GM12892 (cell line): Measurements from ENCODE around the gene TPRG1L.
A peak's percentile ranks its signal among the peaks of the same experiment; 100 is the strongest.

Experiments used
- DNase-seq: peaks from one replicate; pipeline ENCODE4 v3.0.0; 2011; ENCODE audit not compliant: insufficient read length
- FAIRE-seq: peaks from 2 replicates; lab custom pipeline; 2011; peaks lifted over from hg19 to GRCh38; lab: Jason Lieb, UNC
- POLR2A ChIP-seq: IDR thresholded peaks from 2 replicates; pipeline ENCODE4 v1.6.1; 2011; ENCODE audit warnings: low read depth, low read length, control low read depth
- POLR2AphosphoS5 ChIP-seq: IDR thresholded peaks from 2 replicates; pipeline ENCODE4 v1.6.1; 2011; ENCODE audit warnings: low read depth, low read length, control low read depth
- TAF1 ChIP-seq: IDR thresholded peaks from 2 replicates; pipeline ENCODE4 v1.6.1; 2011; ENCODE audit warnings: low read depth, mild to moderate bottlenecking, control low read depth, low read length, borderline replicate concordance

TPRG1L gene

DNA sequence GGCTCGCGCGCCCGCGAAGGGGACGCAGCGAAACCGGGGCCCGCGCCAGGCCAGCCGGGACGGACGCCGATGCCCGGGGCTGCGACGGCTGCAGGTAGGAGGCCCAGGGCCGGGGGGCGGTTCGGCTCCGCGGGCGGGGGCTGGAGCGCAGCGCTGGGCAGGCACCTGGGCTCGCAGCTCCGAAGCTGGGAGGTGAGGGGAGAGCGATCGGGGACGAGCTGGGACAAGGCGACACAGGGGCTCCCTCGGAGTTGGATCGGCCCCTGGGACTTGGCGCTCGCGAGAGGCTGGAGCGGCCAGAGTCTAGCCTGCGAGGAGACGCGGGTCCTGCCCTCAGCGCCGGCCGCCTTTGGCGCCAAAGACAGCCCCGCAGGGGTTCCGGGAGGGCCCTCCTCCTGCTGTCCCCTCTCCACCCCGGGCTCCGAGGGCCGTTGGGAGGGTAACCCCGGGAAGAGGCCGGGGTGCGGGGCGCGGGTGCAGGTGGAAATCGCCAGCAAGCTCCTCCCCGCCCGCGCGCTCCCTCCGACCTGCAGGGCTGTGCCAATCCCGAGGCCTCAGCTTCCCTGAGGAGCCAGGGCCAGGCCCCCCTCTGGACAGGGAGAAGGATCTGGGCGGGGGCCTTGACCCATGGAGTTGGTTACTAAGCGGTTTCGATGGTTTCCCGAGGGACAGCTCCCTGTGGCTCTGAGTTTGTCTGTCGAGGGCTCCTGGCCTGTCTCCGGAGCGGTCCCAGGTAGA is 27.9 kb downstream of the TPRG1L start:
- DNase-seq (no peak), FAIRE-seq (peak; percentile 74)
- no peak for TF ChIP-seq POLR2AphosphoS5
- TF ChIP-seq TAF1: no peak
- peak; percentile 22; the same call in 1 of the 2 replicates for TF ChIP-seq POLR2A

DNA sequence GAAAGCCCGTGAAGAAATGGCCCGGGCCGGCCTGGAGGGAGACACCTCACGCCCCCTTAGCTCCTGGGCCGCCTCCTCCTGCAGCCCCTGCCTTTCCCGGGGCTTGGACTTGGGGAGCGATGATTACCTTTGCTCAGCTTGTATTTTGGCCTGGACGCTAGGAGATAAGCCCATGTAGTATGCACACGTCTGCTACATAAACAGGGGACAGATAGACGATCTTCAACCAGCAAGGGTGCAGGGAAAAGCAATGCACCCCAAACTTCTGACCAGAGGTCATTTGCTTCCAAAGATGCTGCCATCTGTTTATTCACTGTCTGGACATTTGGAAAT is 28.4 kb downstream of the TPRG1L start:
- FAIRE-seq (peak; percentile 44), DNase-seq (no peak)
- TF ChIP-seq TAF1 (no peak), POLR2AphosphoS5 (no peak), POLR2A (no peak)

DNA sequence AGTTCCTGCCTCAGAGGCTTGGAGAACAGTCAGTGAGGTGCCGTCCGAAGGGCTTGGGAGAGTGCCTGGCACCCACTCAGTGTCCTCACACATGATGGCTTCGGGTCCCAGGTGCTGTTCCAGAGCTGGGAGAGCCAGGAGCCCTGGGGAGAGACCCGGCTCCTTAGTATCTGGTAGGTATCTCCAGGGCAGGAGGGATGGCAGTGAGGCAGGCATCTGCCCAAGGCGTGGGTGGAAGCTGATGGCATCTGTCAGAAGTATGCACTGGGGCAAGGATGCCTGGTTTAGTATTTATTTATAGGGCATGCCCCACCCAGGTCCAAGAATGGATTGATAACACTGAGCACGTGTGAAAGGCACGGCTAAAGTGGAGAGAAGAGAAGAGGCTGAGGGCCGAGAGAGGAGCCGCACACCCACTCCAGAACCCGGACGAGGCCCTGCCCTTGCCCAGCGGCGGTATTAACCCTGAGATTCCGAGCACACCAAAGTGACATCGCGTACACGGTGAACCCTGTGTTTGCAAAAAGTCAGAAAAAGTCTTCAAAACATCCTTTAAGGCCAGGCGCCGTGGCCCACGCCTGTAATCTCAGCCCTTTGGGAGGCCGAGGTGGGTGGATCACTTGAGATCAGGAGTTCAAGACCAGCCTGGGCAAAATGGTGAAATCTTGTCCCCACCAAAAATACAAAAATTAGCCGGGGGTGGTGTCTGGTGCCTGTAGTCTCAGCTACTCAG is 29.9 kb downstream of the TPRG1L start:
- DNase-seq (no peak), FAIRE-seq (no peak)
- TF ChIP-seq TAF1: no peak
- no peak for TF ChIP-seq POLR2A
- no peak for TF ChIP-seq POLR2AphosphoS5

DNA sequence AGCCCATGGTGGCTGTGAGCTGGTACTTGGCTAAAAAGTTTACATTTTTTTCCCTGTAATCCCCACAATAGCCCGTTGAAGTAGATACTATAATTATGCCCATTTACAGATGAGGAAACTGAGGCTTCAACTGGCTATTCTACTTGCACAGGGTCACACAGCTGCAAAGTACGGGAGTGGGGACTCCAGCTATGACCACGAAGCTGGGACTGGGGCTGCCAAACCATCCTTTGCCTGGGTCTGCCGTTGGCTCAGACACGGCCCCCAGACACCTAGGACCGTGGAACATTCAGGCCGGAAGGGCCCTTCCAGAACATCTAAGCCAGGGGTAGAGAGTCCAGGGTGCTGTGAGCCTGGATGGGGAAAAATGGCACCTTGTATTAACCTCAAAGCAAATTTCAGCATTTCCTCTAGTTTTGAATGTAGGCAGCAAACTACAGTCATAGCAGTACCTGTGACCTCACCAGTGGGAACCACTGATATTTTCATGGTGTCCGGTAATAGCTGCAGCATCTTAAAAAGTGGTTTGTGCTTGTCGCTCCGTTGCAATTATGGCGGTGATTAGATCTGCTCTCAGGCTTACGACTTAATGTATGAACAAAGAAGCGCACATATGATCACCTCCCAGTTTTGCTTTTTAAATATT is 31.8 kb downstream of the TPRG1L start:
- DNase-seq: peak; percentile 62
- peak; percentile 99 for FAIRE-seq
- peak; percentile 43; the same call in 1 of the 2 replicates for TF ChIP-seq POLR2AphosphoS5
- TF ChIP-seq TAF1: no peak
- peak; percentile 31 for TF ChIP-seq POLR2A

DNA sequence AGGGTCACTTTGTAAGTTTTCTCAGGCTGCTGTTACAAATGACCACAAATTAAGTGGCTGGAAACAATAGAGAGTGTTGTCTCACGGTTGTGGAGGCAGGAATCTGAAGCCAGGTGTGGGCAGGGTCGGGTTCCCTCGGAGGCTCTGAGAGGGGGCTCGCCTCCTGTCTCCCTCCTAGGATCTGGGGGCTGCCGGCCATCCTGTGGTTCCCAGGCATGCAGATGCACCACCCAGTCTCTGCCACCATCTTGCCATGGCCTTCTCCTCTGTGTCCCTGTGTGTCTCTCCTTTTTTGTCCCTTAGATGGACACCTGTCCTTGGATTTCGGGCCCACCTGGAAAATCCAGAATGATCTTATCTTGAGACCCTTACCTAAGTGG is 32.3 kb downstream of the TPRG1L start:
- FAIRE-seq (no peak), DNase-seq (no peak)
- TF ChIP-seq POLR2A: no peak
- TF ChIP-seq POLR2AphosphoS5: no peak
- TF ChIP-seq TAF1: no peak

DNA sequence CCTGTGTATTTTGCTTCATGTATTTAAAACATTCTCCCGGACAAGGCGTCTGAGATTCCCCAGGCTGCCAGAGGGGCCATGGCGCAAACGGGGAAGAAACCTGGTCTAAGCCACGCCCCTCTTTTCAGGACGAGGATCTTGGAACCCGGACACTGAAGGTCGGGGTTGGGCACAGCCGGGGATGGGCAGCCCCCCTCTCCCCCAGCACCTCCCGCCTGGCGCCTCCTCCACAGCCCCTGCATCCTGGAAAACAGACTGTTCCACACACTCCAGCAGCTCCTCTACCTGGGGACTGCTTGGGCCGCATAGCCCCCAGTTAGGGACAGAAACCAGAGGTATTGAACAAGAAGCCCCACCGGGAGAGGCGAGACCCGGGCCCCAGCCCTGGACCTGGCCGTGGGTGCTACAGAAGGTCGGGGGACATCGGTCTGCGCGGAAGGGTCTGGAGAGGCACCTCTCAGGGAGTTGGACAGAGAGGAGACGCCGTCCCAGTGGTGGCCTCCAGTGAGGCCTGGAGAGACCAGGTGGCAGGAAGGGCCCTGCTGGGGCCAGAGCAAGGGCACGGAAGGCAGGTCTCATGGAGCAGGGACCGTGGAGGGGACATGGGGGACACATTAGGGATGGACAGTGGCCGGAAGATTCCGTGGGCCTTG is 32.9 kb downstream of the TPRG1L start:
- TF ChIP-seq TAF1: no peak
- TF ChIP-seq POLR2AphosphoS5: no peak
- TF ChIP-seq POLR2A: no peak
- DNase-seq (no peak), FAIRE-seq (no peak)

DNA sequence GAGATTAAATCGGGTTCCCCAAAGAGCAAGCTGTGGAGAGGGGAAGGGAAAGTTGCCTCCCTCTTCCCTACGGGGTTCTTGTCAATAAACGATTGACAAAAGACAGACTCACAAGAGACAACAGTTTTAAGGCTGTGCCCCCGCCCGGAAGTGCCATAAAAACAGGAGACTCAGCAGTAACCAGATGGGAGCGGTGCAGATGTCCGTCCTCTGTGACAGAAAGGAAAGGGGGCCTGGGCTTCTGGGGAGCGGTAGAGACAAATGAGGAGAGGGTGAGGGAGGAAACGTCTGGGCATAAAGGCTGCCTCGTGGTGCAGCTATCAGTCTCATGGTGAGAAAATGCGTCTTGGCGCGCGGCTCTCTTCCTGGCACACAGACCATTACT is 33.4 kb downstream of the TPRG1L start:
- TF ChIP-seq TAF1 (no peak), POLR2A (no peak), POLR2AphosphoS5 (no peak)
- FAIRE-seq (no peak), DNase-seq (no peak)

DNA sequence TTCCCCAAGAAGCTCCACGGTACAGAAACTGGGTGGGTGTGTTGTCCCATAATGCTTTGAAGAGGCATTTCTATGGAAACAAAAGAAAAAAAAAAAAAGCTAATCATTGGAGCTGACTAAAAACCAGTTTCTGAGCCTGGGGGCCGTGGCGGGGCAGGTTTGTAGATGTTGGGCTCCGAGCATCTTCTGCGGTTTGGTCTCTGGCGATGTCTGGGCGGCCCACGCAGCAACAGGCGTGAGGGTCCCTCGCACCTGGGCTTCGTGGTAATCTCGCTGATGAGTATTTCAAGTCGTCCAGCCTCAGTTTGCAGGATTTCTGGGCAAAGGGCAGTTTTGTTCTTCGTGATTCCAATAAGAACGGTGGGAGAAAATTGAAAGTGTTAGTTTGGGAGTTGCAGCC is 34.3 kb downstream of the TPRG1L start:
- no peak for DNase-seq
- no peak for FAIRE-seq
- TF ChIP-seq POLR2A: no peak
- no peak for TF ChIP-seq POLR2AphosphoS5
- no peak for TF ChIP-seq TAF1

DNA sequence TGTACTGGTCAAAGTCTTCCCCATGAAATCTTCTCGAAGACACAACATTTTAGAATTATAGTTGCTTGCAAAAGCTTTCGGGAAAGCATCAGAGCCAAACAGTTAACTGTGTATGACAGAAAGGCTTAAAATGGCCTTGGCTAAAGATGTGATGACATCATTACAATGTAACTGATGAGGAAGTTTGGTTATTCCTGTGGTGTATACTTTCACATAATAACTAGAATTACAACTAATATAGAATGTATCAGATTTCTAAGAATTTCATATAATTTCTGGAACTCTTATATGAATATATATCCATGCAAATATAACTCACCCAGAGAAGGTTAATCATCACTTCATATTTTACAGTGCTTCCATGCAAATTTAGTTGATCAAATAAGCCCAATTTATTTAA is 35.9 kb downstream of the TPRG1L start:
- no peak for FAIRE-seq
- TF ChIP-seq POLR2A (no peak), TAF1 (no peak), POLR2AphosphoS5 (no peak)
- DNase-seq: no peak

DNA sequence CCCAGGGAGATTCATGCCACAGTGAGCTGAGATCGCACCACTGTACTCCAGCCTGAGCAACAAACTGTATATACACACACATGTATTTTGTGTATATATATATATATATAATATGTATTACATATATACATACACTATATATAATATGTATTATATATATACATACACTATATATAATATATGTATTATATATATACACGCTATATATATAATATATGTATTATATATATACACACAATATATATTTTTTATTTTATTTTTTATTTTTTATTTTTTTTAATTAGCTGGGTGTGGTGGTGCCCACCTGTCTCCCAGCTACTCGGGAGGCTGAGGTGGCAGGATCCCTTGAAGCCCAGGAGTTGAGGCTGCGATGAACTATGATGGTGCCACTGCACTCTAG is 36.8 kb downstream of the TPRG1L start:
- FAIRE-seq: no peak
- no peak for DNase-seq
- TF ChIP-seq TAF1 (no peak), POLR2A (no peak), POLR2AphosphoS5 (no peak)

DNA sequence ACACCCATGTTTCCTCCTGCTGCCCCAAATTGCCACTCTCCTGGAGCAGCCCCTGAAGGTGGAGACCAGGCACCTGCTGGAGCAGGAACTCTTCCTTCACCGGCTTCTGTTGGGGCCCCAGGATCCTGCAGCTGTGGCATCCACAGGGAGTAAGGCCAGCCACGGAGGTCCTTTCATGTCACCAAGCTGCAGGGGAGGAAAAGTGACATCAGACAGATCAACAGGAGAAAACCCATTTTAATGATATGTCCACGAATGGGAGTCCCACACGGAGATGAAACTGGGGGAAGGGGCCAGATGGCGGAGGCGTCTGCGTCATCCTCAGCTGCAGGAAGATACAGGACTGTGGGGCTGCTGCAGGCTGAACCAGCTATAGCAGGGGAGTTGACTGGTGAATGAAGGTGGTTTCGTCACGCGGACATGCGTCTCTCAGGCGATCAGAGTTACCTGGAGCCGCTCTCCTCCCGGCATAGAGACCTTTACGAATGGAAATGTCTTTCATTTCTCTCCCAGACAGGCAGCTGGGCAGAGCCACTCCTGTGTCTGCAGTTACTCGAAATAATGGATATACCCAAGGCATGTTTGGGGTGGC is 37.4 kb downstream of the TPRG1L start:
- no peak for FAIRE-seq

More for the DNA sequence above, 37.4 kb downstream of the TPRG1L start:
- TF ChIP-seq POLR2A: no peak
- TF ChIP-seq POLR2AphosphoS5: no peak
- no peak for TF ChIP-seq TAF1
- DNase-seq: no peak
